GM18498 (cell line): ENCODE results near the gene TENM3.

ENCODE experiments used
- ATAC-seq: cut with Tn5 transposase; IDR thresholded peaks from one replicate; pipeline ENCODE4 v1.9.1; 2021; ENCODE audit warnings: mild to moderate bottlenecking, moderate library complexity; ENCODE audit not compliant: unreplicated experiment

Gene TENM3

DNA sequence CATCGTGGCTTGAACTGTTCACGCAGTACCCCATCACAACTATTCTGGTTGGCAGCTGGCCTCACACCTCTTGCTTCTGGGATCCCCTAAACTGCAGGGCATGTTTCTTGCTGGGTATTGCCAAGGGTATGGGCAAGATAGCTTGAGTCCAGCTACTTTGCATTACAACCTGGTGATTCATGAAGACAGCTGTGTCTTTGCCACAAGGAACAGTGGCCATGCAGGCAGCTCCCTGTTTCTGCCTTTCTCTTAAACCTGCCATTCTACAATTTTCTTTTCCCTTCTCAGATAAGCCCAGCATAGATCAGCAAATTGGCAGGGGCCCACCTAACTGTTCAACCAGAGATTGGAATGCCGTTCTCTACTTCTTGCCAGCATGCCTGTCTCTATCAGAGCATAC is 42.8 kb downstream of the TENM3 start:
- no peak for ATAC-seq

DNA sequence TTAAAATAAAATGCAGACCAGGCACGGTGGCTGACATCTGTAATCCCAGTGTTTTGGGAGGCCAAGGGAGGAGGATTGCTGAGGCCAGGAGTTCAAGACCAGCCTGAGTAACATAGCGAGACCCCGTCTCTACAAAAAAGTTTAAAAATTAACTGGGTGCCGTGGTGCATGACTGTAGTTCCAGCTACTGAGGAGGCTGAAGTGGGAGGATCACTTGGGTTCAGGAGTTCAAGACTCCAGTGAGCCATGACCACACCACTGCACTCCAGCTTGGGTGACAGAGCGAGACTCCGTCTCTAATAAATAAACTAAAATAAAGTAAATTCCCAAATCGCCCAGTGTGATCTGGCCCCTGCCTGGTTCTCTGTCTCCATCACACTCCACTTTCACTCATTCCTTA is 43.7 kb downstream of the TENM3 start:
- ATAC-seq = no peak

- ATAC-seq = no peak
Measured at GRCh38 chr4:182288534-182288933, 45.3 kb downstream of the TENM3 start.

GRCh38 chr4:182289809-182290208 is 46.6 kb downstream of the TENM3 start:
- ATAC-seq = no peak

- no peak for ATAC-seq
Measured at GRCh38 chr4:182291175-182291574, 48.0 kb downstream of the TENM3 start.

DNA sequence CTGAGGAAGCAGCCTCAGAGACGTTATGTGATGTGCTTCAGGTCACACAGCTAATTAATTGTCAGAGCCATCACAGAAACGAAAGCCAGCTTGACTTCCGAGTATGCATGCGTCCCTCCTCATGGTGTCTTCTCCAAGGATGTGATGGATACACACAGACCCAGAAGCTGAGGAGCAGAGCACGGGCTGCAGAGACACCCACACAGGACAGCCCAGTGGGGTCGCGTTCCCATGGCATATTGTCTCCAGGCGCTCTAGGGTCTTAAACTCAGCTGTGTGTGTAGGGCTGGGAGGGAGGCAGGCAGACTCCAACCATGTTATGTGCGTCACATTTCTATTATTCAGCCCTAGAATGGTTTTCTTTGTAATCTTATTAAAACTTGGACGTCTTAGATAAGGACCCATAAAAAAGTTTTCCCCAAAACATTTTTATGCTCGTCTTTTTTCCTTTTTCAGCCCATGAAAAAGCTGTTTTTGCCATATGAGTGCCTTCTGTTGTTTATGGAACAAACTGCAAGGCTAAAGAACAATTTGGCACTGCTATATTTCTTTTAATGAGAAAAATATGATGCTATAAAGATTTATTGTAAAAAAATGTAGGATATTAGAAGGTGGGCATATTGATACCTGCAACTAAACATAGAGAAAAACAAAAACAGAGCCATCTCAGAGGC is 48.5 kb downstream of the TENM3 start:
- no peak for ATAC-seq

DNA sequence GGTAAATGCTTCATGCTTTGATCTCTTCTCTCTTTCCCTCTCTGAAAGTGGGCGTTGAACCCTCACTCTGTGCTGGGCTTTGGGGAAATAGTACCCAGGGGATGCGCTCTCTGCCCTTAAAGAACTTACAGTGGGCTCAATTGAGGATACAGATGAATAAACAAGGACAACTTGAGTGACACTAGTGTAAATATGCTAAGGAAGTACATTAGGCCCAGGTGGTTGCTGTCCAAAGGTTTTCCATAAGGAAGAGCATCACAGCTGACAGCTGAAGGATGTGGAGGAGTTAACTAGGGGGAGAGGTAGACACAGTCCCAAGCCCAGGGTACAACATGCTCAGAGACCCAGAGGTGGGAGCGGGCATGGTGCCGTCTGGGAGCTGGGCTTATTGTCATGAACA is 49.4 kb downstream of the TENM3 start:
- ATAC-seq = no peak

DNA sequence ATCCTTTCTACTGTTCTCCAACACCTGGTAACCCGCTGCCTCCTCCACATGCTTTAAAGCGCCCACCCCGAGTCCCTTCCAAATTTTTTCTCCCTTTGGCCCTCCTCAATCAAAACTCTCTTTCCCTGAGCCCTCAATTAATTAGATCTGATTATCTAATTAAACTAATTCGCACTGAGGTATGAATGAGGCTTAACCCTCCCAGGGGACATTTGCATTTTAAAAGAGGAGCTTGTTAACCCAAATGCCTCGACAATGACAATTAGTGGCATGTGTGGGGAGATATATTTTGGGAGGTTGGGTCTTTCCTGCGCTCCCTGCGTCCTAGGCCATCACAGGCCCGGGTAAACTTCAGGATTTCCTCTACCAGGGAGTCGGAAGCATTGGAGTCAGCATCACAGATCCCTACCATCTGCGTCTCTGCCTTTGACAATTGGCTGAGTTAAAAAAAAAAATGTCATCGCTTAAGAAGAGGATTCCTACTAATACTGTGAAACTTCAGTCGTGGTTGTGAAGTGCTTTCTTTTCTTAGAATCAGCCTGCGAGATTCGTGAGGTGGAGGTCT is 50.6 kb downstream of the TENM3 start:
- no peak for ATAC-seq

GRCh38 chr4:182294451-182294850 is 51.2 kb downstream of the TENM3 start:
- ATAC-seq = no peak

- ATAC-seq = no peak
Measured at GRCh38 chr4:182297659-182298058, 54.5 kb downstream of the TENM3 start.

- ATAC-seq = no peak
Measured at GRCh38 chr4:182301736-182302135, 58.5 kb downstream of the TENM3 start.

- no peak for ATAC-seq
Measured at GRCh38 chr4:182303847-182304246, 60.6 kb downstream of the TENM3 start.

DNA sequence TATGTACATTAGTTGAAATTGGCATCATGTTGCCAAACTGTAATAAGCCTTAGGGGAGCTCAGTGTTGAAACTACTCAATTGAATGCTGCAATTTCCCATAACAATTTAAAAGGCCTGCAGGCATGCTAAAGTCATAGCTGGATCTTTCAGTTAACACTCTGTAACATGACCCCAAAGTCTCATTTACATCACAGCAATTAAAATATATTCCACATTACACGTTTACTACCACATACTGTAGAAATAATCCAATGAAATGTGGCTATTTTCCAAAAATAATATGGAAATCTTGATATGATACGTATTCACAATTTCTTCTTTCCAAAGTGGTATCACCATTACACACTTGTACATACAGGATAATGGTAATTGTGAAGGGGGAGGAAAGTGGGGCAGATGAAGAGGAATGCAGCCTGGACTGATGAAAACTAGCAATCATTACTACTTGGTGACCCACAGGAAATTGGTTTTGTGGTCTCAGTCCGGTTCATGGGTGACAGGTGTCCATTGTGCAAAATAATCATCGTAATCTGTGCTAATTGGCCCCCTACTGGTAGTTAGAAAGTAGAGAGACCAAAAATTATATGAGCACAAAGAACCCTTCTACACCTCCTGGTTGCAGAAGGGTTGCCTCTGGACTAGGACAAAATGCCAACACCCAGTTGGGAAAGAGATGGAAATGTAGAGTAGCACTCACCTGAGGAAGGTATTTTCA is 63.7 kb downstream of the TENM3 start:
- ATAC-seq = no peak

- no peak for ATAC-seq
Measured at GRCh38 chr4:182307746-182308145, 64.5 kb downstream of the TENM3 start.

- no peak for ATAC-seq
Measured at GRCh38 chr4:182309877-182310276, 66.7 kb downstream of the TENM3 start.

- ATAC-seq = no peak
Measured at GRCh38 chr4:182310316-182310715, 67.1 kb downstream of the TENM3 start.

GRCh38 chr4:182310962-182311361 is 67.8 kb downstream of the TENM3 start:
- ATAC-seq = no peak

DNA sequence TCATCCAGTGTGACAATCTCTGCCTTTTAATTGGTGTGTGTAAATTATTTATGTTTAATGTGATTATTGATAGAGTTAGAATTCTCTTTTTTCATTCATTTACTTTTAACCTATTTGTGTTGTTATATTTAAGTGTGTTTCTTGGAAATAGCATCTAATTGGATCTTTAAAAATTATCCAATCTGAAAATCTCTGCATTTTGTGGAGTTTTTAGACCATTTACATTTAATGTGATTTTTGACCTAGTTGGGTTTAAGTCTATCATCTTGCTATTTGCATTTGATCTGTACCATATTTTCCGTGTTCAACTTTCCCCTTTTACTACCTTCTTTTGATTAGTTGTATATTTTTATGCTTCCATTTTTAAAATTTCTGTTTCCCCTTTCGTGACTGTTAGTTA is 71.3 kb downstream of the TENM3 start:
- no peak for ATAC-seq

DNA sequence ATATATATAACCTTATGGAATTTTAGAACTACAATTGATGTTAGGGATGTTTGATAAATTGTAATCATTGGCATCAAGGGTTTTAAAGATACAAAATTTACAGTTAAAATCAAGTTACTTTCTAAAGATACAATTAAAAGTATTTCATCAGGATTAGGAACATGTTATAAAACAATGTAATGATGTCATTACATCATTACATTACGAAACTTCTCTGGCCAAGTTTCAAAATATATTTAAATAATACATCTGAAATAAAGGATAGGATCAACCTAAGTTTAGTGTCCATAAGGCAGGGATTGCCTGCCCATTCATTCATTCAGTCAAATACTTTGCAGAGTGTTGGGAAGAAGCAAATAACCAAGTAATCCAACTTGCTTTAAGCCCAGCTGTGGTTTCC is 75.1 kb downstream of the TENM3 start:
- no peak for ATAC-seq

DNA sequence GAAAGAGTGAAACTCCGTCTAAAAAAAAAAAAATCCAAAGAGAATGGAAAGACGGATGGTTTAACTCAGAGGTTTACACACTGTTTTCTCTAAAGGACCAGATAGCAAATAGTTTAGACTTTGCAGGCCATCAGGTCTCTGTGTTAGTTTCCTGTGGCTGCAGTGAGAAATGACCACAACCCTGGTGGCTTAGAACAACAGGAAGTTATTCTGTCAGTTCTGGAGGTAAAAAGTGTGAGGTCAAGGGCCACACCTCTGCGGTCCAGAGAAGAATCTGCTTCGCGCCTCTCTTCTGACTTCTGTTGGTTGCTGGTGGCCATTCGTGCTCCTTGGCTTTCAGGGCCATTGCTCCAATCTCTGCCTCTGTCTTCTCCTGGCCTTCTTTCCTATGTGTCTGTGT is 76.9 kb downstream of the TENM3 start:
- ATAC-seq = no peak

DNA sequence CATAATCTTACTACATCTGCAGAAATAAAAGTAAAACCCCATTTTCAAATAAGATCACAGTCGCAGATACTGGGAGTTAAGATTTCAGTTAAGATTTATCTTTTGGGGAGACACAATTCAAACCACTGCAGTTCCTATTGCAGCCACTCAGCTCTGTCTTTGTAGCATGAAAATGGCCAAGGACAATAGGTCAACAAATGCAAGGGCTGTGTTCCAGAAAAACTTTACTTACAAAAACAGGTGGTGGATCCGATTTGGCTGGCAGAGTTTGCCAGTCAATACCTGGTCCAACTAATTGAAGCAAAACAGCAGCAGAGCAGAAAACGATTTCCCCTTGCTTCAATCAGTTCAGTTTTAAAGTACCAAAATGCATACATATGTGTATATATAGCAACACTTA is 77.4 kb downstream of the TENM3 start:
- ATAC-seq = no peak

- no peak for ATAC-seq
Measured at GRCh38 chr4:182324282-182324681, 81.1 kb downstream of the TENM3 start.
